Activated T-helper 1 cell treated with anti-CD3 and anti-CD28 coated beads, Interleukin-12 subunit alpha, Interleukin-12 subunit beta, Interleukin-2, Interleukin-4 antibody, amounts not matched to agents 30 ng/mL and 10 ng/mL and 1 ng/mL, durations not matched to agents 14 hours and 24 hours and 36 hours (primary cell): Measurements from ENCODE around the gene WDR13. TPM values are rescaled to one million over a fixed set of nuclear protein-coding genes. Genes with fewer than 3 reads are reported as not detected.
"Not testable (repeated sequence)": the region's sequence is repeated elsewhere in the genome, so short reads cannot be mapped to it uniquely, and the experiment has no call there.

Experiments used
- DNase-seq: peaks from one replicate; pipeline ENCODE4 v3.0.0; 2021; ENCODE audit warnings: low spot score
- H3K27ac Mint-ChIP-seq: one replicate; pipeline ENCODE4 v1.8.0; 2021; ENCODE audit warnings: mild to moderate bottlenecking, mixed read lengths
- H3K27me3 Mint-ChIP-seq: one replicate; pipeline ENCODE4 v1.8.0; 2022; ENCODE audit warnings: mild to moderate bottlenecking, moderate library complexity, mixed read lengths; ENCODE audit not compliant: insufficient read depth
- H3K36me3 Mint-ChIP-seq: one replicate; pipeline ENCODE4 v1.8.0; 2021; ENCODE audit warnings: low read depth, mixed read lengths
- H3K4me1 Mint-ChIP-seq: one replicate; pipeline ENCODE4 v1.8.0; 2021; ENCODE audit warnings: low read depth, mixed read lengths
- H3K4me3 Mint-ChIP-seq: one replicate; pipeline ENCODE4 v1.8.0; 2021; ENCODE audit warnings: mild to moderate bottlenecking, moderate library complexity, mixed read lengths
- H3K9me3 Mint-ChIP-seq: one replicate; pipeline ENCODE4 v1.8.0; 2021; ENCODE audit warnings: mixed read lengths
- intact Hi-C: fragments of 100-400 bp; cut with micrococcal nuclease; formaldehyde crosslinking; loops from one replicate; pipeline ENCODE4 v1.15.1; 2024
- total RNA-seq: library from RNA; stranded (reverse); gene quantifications from 2 replicates; pipeline ENCODE4 v1.2.3, GENCODE V29; 2022

Gene WDR13
- total RNA-seq, 1 donor from 2014 or later: 36.3 TPM

DNA sequence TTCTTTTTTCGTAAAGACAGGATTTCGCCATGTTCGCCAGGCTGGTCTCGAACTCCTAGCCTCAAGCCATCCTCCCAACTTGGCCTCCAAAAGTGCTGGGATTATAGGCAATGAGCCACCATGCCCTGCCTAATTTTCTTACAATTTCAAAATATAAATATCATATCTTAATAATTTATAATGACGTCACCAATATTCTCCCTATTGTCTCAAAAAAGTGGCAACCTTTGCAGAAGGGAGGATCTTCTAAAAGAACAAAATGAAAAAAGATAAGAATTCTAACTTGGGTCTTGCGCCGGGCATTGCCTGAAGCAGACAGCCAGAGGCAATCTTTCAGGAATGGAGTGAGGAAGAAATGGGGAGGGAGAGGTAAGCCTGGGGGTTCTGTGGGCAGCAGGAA is 48.4 kb downstream of the WDR13 start:
- no peak for DNase-seq
- H3K36me3 Mint-ChIP-seq: no peaks in the 10 kb centered on the region
- H3K4me3 Mint-ChIP-seq: no peak overlapping the region
- peaks cover 5% of the 10 kb centered on the region for H3K4me1 Mint-ChIP-seq
- intact Hi-C loops: loop anchor here (5.0 kb wide), 1 partner anchor 302 kb away; no protein-coding TSS in a partner anchor
- H3K9me3 Mint-ChIP-seq: no peaks in the 10 kb centered on the region
- H3K27me3 Mint-ChIP-seq: no peaks in the 10 kb centered on the region
- H3K27ac Mint-ChIP-seq: no peak overlapping the region

DNA sequence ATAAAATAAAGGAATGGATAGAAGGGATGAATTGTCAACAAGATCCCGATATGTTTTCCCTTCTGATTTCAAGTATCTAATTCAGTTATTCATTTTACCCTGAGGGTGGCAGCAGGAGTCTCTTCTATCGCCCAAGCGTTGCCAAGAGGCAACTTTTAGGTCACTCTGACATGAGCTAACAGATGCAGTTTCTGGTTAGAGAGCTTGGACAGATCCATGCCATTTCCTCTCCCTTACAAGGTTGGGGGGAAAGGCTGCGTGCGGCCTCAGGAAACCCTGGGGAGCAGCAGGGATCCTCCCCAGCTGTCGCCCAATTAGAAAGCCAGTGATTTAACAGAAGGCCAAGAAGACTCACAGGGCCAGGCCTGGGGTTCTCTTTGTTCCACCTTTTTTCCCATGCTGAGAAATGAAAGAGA is 51.1 kb downstream of the WDR13 start:
- H3K4me3 Mint-ChIP-seq: no peak overlapping the region
- no peak for DNase-seq
- H3K4me1 Mint-ChIP-seq: peaks cover 5% of the 10 kb centered on the region
- H3K27ac Mint-ChIP-seq: no peak overlapping the region
- intact Hi-C loops: loop anchor here (2.0 to 5.0 kb wide), 3 partner anchors 242 to 299 kb away; no protein-coding TSS in a partner anchor
- no peaks in the 10 kb centered on the region for H3K36me3 Mint-ChIP-seq
- no peaks in the 10 kb centered on the region for H3K27me3 Mint-ChIP-seq
- no peaks in the 10 kb centered on the region for H3K9me3 Mint-ChIP-seq

DNA sequence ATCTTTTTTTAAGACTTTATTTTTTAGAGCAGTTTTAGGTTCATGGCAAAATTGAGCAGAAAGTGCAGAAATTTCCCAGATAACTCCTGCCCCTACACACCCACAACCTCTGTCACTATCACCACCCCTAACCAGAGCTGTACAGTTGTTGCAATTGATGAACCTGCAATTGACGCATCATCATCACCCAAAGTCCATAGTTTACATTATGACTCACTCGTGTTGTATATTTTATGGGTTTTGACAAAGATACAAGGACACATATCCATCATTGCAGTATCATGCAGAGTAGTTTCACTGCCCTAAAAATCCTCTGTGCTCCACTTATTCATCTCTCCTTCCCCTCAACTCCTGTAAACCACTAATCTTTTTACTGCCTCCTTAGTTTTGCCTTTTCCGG is 51.8 kb downstream of the WDR13 start:
- no peaks in the 10 kb centered on the region for H3K9me3 Mint-ChIP-seq
- H3K4me3 Mint-ChIP-seq: no peak overlapping the region
- H3K36me3 Mint-ChIP-seq: no peaks in the 10 kb centered on the region
- intact Hi-C loops: loop anchor here (2.0 to 5.0 kb wide), 3 partner anchors 242 to 298 kb away; no protein-coding TSS in a partner anchor
- H3K4me1 Mint-ChIP-seq: peaks cover 5% of the 10 kb centered on the region
- DNase-seq: no peak
- H3K27me3 Mint-ChIP-seq: no peaks in the 10 kb centered on the region
- H3K27ac Mint-ChIP-seq: no peak overlapping the region

DNA sequence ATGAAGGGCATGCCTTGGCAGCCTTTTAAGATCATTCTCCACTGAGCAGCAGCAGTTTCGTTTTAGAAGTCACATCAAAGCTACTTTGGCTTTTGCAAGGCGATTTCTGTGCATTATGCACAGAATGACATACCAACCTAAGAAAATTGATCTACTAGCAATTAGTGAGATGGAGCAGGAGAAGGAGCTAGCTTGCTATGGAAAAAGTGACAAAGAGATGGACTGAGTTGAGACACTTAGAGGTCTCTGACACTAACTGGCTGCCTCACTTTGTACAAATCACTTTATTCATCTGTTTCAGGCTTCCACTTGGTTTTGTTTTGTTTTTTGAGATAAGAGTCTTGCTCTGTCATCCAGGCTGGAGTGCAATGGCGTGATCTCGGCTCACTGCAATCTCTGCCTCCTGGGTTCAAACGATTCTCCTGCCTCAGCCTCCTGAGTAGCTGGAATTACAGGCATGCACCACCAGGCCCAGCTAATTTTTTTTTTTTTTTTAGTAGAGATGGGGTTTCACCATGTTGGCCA is 54.8 kb downstream of the WDR13 start:
- H3K36me3 Mint-ChIP-seq, H3K27ac Mint-ChIP-seq, DNase-seq, H3K27me3 Mint-ChIP-seq, H3K9me3 Mint-ChIP-seq, intact Hi-C loops, H3K4me1 Mint-ChIP-seq, H3K4me3 Mint-ChIP-seq: not testable (repeated sequence)

DNA sequence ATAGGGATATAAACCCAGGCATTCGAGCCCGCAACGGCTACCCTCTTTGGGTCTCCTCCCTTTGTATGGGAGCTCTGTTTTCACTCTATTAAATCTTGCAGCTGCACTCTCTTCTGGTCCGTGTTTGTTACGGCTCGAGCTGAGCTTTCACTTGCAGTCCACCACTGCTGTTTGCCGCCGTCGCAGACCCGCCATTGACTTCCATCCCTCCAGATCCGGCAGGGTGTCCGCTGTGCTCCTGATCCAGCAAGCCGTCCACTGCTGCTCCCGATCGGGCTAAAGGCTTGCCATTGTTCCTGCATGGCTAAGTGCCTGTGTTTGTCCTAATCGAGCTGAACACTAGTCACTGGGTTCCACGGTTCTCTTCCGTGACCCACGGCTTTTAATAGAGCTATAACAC is 57.5 kb downstream of the WDR13 start:
- H3K27ac Mint-ChIP-seq, intact Hi-C loops, H3K4me1 Mint-ChIP-seq, H3K27me3 Mint-ChIP-seq, H3K36me3 Mint-ChIP-seq, H3K4me3 Mint-ChIP-seq, H3K9me3 Mint-ChIP-seq, DNase-seq: not testable (repeated sequence)

Other genes with a start within 250 kb of the WDR13 start
- not detected in 2 replicates for gene SSX3, start 240.8 kb upstream of the WDR13 start, total RNA-seq
- gene SSX4, start 214.0 kb upstream of the WDR13 start, total RNA-seq: not detected in 2 replicates
- gene SSX4B, start 185.5 kb upstream of the WDR13 start, total RNA-seq: not detected in 2 replicates
- 205 and 206 TPM in 2 replicates for gene SLC38A5, start 127.2 kb upstream of the WDR13 start, total RNA-seq
- gene FTSJ1, start 121.3 kb upstream of the WDR13 start, total RNA-seq: 96.2 and 103 TPM in 2 replicates
- 13.6 and 15.1 TPM in 2 replicates for gene PORCN, start 88.5 kb upstream of the WDR13 start, total RNA-seq
- 164 and 178 TPM in 2 replicates for gene EBP, start 75.7 kb upstream of the WDR13 start, total RNA-seq
- gene TBC1D25, start 57.8 kb upstream of the WDR13 start, total RNA-seq: 13.5 and 16.0 TPM in 2 replicates
- gene RBM3, start 23.0 kb upstream of the WDR13 start, total RNA-seq: 318 and 338 TPM in 2 replicates
- gene WAS, start 86.3 kb downstream of the WDR13 start, total RNA-seq: 106 and 122 TPM in 2 replicates
- 27.5 and 27.7 TPM in 2 replicates for gene SUV39H1, start 99.2 kb downstream of the WDR13 start, total RNA-seq
- not detected in 2 replicates for gene GLOD5, start 164.3 kb downstream of the WDR13 start, total RNA-seq
- not detected in 2 replicates for gene GATA1, start 189.1 kb downstream of the WDR13 start, total RNA-seq
- gene HDAC6, start 204.6 kb downstream of the WDR13 start, total RNA-seq: 44.7 and 56.4 TPM in 2 replicates
- gene ERAS, start 229.0 kb downstream of the WDR13 start, total RNA-seq: not detected in 2 replicates
- gene PCSK1N, start 238.1 kb downstream of the WDR13 start, total RNA-seq: 0.36 and 0.42 TPM in 2 replicates